Measurements from ENCODE around the gene RALGAPA1.

DNA sequence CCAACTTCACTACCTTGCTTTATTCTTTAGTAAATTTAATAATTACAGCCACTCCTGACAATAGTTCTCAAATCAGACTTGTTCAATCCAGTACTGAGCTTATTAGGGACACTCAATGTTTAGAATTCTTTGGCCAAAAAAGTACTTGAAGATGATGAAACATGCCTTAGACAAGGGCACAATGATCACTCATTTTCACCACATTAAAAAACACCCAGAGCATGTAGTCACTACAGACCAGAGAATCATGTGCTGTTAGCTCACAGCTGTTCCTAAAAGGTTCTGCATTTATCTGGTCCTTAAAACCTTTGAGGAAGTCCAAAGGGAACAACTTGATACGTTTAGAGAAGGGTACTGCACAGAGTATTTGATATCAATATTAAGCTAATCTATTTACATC is 176.4 kb downstream of the RALGAPA1 start:
- no peak for TF ChIP-seq CTCF (IDR thresholded peaks at IDR 0.05)
- TF ChIP-seq EP300 (IDR thresholded peaks at IDR 0.05), result no peak
